Measurements from ENCODE around the gene SYT15.
"Not testable (repeated sequence)": the region's sequence is repeated elsewhere in the genome, so short reads cannot be mapped to it uniquely, and the experiment has no call there.

Gene SYT15

GRCh38 chr10:46593307-46593706, 14.4 kb downstream of the SYT15 start:
- DNase-seq = not testable (repeated sequence)

- not testable (repeated sequence) for DNase-seq
These were observed 15.6 kb downstream of the SYT15 start for GRCh38 chr10:46594453-46595063.

GRCh38 chr10:46596570-46596969, 17.6 kb downstream of the SYT15 start:
- not testable (repeated sequence) for DNase-seq

GRCh38 chr10:46597616-46598246, 18.8 kb downstream of the SYT15 start:
- DNase-seq = not testable (repeated sequence)

- not testable (repeated sequence) for DNase-seq
These were observed 21.6 kb downstream of the SYT15 start for GRCh38 chr10:46600516-46600915.

GRCh38 chr10:46615540-46615939, 36.6 kb downstream of the SYT15 start:
- DNase-seq = not testable (repeated sequence)

GRCh38 chr10:46616227-46616626, 37.3 kb downstream of the SYT15 start:
- DNase-seq = not testable (repeated sequence)

- not testable (repeated sequence) for DNase-seq
These were observed 38.2 kb downstream of the SYT15 start for GRCh38 chr10:46617134-46617533.

GRCh38 chr10:46617913-46618312, 39.0 kb downstream of the SYT15 start:
- not testable (repeated sequence) for DNase-seq

GRCh38 chr10:46623899-46624654, 45.1 kb downstream of the SYT15 start:
- not testable (repeated sequence) for DNase-seq

GRCh38 chr10:46629805-46630204, 50.9 kb downstream of the SYT15 start:
- not testable (repeated sequence) for DNase-seq

- DNase-seq = not testable (repeated sequence)
These were observed 51.9 kb downstream of the SYT15 start for GRCh38 chr10:46630816-46631215.

GRCh38 chr10:46631683-46632082, 52.8 kb downstream of the SYT15 start:
- DNase-seq = not testable (repeated sequence)

GRCh38 chr10:46634698-46635097, 55.8 kb downstream of the SYT15 start:
- not testable (repeated sequence) for DNase-seq

GRCh38 chr10:46635364-46635959, 56.5 kb downstream of the SYT15 start:
- not testable (repeated sequence) for DNase-seq

GRCh38 chr10:46640005-46640404, 61.1 kb downstream of the SYT15 start:
- not testable (repeated sequence) for DNase-seq
